GM23338 (cell line): Measurements from ENCODE around the gene ACOT2. TPM values are rescaled to one million over a fixed set of nuclear protein-coding genes. Genes with fewer than 3 reads are reported as not detected.

Source experiments
- ATAC-seq: fragments of 200-7000 bp; cut with Tn5 transposase; 3 replicates; pipeline ENCODE4 v1.9.1; 2020
- DNase-seq: peaks from one replicate; pipeline ENCODE4 v3.0.0-alpha.2; 2015; ENCODE audit warnings: low spot score
- H2AFZ ChIP-seq: fragments of 200-600 bp; sonication (generic); 2 replicates; pipeline ENCODE4 v1.8.0; 2016; ENCODE audit warnings: antibody characterized with exemption, mild to moderate bottlenecking, moderate library complexity
- H3F3A ChIP-seq: fragments of 200-600 bp; sonication (generic); replicated peaks from 2 replicates; pipeline ENCODE4 v1.8.0; 2017; ENCODE audit warnings: antibody characterized with exemption, mixed run types, low read depth
- H3K27ac ChIP-seq: fragments of 200-600 bp; sonication (generic); 2 replicates; pipeline ENCODE4 v1.6.1; 2016; ENCODE audit warnings: low read depth
- H3K27me3 ChIP-seq: fragments of 200-600 bp; sonication (generic); 2 replicates; pipeline ENCODE4 v1.8.0; 2016; ENCODE audit warnings: mild to moderate bottlenecking, mixed run types, moderate library complexity; ENCODE audit not compliant: insufficient read depth
- H3K36me3 ChIP-seq: fragments of 200-600 bp; sonication (generic); 2 replicates; pipeline ENCODE4 v1.8.0; 2016; ENCODE audit warnings: mild to moderate bottlenecking; ENCODE audit not compliant: insufficient read depth
- H3K4me1 ChIP-seq: fragments of 200-600 bp; sonication (generic); 2 replicates; pipeline ENCODE4 v1.8.0; 2016; ENCODE audit warnings: mild to moderate bottlenecking, moderate library complexity; ENCODE audit not compliant: insufficient read depth
- H3K4me2 ChIP-seq: fragments of 200-600 bp; sonication (generic); 2 replicates; pipeline ENCODE4 v1.7.1; 2017; ENCODE audit warnings: mixed run types
- H3K4me3 ChIP-seq: fragments of 200-600 bp; sonication (generic); 2 replicates; pipeline ENCODE4 v1.6.1; 2016; ENCODE audit warnings: mixed run types
- H3K79me2 ChIP-seq: fragments of 200-600 bp; sonication (generic); replicated peaks from 2 replicates; pipeline ENCODE4 v1.8.0; 2017; ENCODE audit warnings: mild to moderate bottlenecking; ENCODE audit not compliant: insufficient read depth
- H3K9me2 ChIP-seq: fragments of 200-600 bp; sonication (generic); 2 replicates; pipeline ENCODE4 v1.8.0; 2017; ENCODE audit not compliant: insufficient read depth
- H4K20me1 ChIP-seq: fragments of 200-600 bp; sonication (generic); replicated peaks from 2 replicates; pipeline ENCODE4 v1.8.0; 2017; ENCODE audit warnings: mild to moderate bottlenecking; ENCODE audit not compliant: insufficient read depth
- H3K27ac Mint-ChIP-seq: 2 replicates; pipeline ENCODE4 v1.8.0; 2020; ENCODE audit warnings: inconsistent platforms, mild to moderate bottlenecking, moderate library complexity, mixed read lengths
- H3K27me3 Mint-ChIP-seq: 3 replicates; pipeline ENCODE4 v1.8.0; 2022; ENCODE audit warnings: low read depth, mild to moderate bottlenecking, moderate library complexity, mixed read lengths, inconsistent platforms; ENCODE audit not compliant: insufficient read depth, poor library complexity
- H3K36me3 Mint-ChIP-seq: 3 replicates; pipeline ENCODE4 v1.8.0; 2021; ENCODE audit warnings: low read depth, mild to moderate bottlenecking, inconsistent platforms, moderate library complexity, mixed read lengths
- H3K4me1 Mint-ChIP-seq: 3 replicates; pipeline ENCODE4 v1.8.0; 2020; ENCODE audit warnings: mild to moderate bottlenecking, inconsistent platforms, mixed read lengths
- H3K4me3 Mint-ChIP-seq: 3 replicates; pipeline ENCODE4 v1.8.0; 2021; ENCODE audit warnings: moderate library complexity, mild to moderate bottlenecking, inconsistent platforms, mixed read lengths
- H3K9me3 Mint-ChIP-seq: 3 replicates; pipeline ENCODE4 v1.8.0; 2020; ENCODE audit warnings: moderate library complexity, mild to moderate bottlenecking, inconsistent platforms, mixed read lengths
- CREB1 ChIP-seq: fragments of 250-450 bp; sonication (Bioruptor Pico); IDR thresholded peaks from 2 replicates; pipeline ENCODE4 v1.5.0; 2020; ENCODE audit warnings: low read depth, mild to moderate bottlenecking, moderate library complexity
- EZH2 ChIP-seq: fragments of 200-600 bp; sonication (generic); IDR thresholded peaks from one replicate; pipeline ENCODE4 v1.8.0; 2017; ENCODE audit warnings: antibody characterized with exemption, mild to moderate bottlenecking, low read depth; ENCODE audit not compliant: unreplicated experiment
- NANOG ChIP-seq: IDR thresholded peaks from 2 replicates; pipeline ENCODE4 v1.6.1; 2016; ENCODE audit warnings: antibody characterized with exemption, borderline replicate concordance
- POLR2AphosphoS5 ChIP-seq: IDR thresholded peaks from 2 replicates; pipeline ENCODE4 v1.6.1; 2016; ENCODE audit warnings: antibody characterized with exemption, low read depth
- REST ChIP-seq: IDR thresholded peaks from one replicate; pipeline ENCODE4 v1.6.1; 2018; ENCODE audit warnings: antibody characterized with exemption; ENCODE audit not compliant: unreplicated experiment
- ZNF114 ChIP-seq: fragments of 250-450 bp; sonication (Bioruptor Pico); IDR thresholded peaks from 2 replicates; pipeline ENCODE4 v1.5.0; 2020; ENCODE audit warnings: mild to moderate bottlenecking, moderate library complexity
- ZNF331 ChIP-seq: fragments of 250-450 bp; sonication (Bioruptor Pico); IDR thresholded peaks from 2 replicates; pipeline ENCODE4 v1.5.0; 2020; ENCODE audit warnings: low read depth, mild to moderate bottlenecking, moderate library complexity
- polyA plus RNA-seq: library from polyadenylated mRNA; unstranded; fragments of >200 nt; fragmentation: Nextera tagmentation; extraction: Ambion mirVana; gene quantifications from 2 replicates; pipeline ENCODE4 v1.2.1, GENCODE V29; 2016
- total RNA-seq: library from RNA; depleted of rRNA; stranded (reverse); fragments of >200 nt; shearing (Covaris generic); gene quantifications from 2 replicates; pipeline ENCODE4 v1.2.3, GENCODE V29; 2014
- TF ChIP-seq, protein P1 (sequence below), 2 experiments: fragments of 200-600 bp in 1 of 2; sonication (generic) in 1 of 2; conservative IDR thresholded peaks; 2 replicates each; pipeline versions ENCODE4 v1.5.1 to v1.6.1; 2016 to 2017; ENCODE audit warnings: antibody characterized with exemption in 2 of 2, low read depth in 2 of 2, mild to moderate bottlenecking in 2 of 2, moderate library complexity in 1 of 2
- TF ChIP-seq, protein P2 (sequence below): IDR thresholded peaks from 2 replicates; pipeline ENCODE4 v1.6.1; 2016; ENCODE audit warnings: antibody characterized with exemption

ACOT2 gene
- total and polyA plus RNA-seq, 2 experiments from 2014 or later = 9.6 to 10.7 TPM

- TF ChIP-seq, protein P1, sequence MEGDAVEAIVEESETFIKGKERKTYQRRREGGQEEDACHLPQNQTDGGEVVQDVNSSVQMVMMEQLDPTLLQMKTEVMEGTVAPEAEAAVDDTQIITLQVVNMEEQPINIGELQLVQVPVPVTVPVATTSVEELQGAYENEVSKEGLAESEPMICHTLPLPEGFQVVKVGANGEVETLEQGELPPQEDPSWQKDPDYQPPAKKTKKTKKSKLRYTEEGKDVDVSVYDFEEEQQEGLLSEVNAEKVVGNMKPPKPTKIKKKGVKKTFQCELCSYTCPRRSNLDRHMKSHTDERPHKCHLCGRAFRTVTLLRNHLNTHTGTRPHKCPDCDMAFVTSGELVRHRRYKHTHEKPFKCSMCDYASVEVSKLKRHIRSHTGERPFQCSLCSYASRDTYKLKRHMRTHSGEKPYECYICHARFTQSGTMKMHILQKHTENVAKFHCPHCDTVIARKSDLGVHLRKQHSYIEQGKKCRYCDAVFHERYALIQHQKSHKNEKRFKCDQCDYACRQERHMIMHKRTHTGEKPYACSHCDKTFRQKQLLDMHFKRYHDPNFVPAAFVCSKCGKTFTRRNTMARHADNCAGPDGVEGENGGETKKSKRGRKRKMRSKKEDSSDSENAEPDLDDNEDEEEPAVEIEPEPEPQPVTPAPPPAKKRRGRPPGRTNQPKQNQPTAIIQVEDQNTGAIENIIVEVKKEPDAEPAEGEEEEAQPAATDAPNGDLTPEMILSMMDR (conservative IDR thresholded peaks at IDR 0.05; ENCODE audit: low read depth in 2 of 2) = no peak
- no peak for TF ChIP-seq CREB1 (CRISPR knock-in tag)
- TF ChIP-seq ZNF114 = no peak
These were observed 44.0 kb downstream of the ACOT2 start (continued) for GRCh38 chr14:73613046-73613383.

DNA sequence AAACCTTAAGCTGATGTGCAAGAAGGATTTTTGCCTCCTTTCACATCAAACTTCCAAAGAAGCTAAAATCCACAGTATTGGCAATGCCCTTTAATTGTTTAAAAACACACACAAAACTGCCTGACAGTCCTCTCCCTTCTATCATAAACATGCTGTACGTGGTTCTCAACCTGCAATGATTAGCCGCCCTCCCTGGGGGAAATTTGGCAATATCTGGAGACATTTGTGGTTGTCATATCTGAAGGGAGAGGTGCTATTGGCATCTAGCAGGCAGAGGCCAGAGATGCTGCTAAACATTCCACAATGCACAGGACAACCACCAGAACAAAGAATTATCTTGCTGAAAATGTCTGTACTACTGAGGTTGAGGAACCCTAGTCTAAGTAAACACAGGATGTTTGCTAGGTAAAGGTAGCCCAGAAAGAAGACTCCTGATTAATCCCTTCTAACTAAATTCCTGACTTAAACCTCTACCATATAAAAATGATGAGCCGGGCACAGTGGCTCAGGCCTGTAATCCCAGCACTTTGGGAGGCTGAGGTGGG is 44.5 kb downstream of the ACOT2 start:
- Histone ChIP-seq H3K27me3 (peaks cover 17% of the 10 kb centered on the region), H3K4me3 (peak overlapping the region; percentile 74), H4K20me1 (0 out of 2 replicates have a peak, but pooled peaks cover 3% of the 10 kb centered on the region), H2AFZ (peak overlapping the region; percentile 94), H3K27ac (no peak overlapping the region), H3F3A (peaks cover 8% of the 10 kb centered on the region; the same call in 1 of the 2 replicates), H3K79me2 (no peaks in the 10 kb centered on the region), H3K36me3 (no peaks in the 10 kb centered on the region), H3K4me2 (peak overlapping the region; percentile 81; the same call in 1 of the 2 replicates), H3K4me1 (peaks cover 7% of the 10 kb centered on the region; the same call in 1 of the 2 replicates), H3K9me2 (no peaks in the 10 kb centered on the region)
- no peak overlapping the region for H3K27ac Mint-ChIP-seq
- peak overlapping the region; percentile 85 for H3K4me3 Mint-ChIP-seq
- no peaks in the 10 kb centered on the region for H3K36me3 Mint-ChIP-seq
- H3K27me3 Mint-ChIP-seq = peaks cover 15% of the 10 kb centered on the region
- ATAC-seq (no peak), DNase-seq (no peak)
- peaks cover 7% of the 10 kb centered on the region for H3K4me1 Mint-ChIP-seq
- peaks cover under 1% of the 10 kb centered on the region; the same call in 2 of the 3 replicates for H3K9me3 Mint-ChIP-seq
- TF ChIP-seq POLR2AphosphoS5 = no peak
- TF ChIP-seq EZH2 = no peak
- no peak for TF ChIP-seq CREB1 (CRISPR knock-in tag)
- TF ChIP-seq, protein P2, sequence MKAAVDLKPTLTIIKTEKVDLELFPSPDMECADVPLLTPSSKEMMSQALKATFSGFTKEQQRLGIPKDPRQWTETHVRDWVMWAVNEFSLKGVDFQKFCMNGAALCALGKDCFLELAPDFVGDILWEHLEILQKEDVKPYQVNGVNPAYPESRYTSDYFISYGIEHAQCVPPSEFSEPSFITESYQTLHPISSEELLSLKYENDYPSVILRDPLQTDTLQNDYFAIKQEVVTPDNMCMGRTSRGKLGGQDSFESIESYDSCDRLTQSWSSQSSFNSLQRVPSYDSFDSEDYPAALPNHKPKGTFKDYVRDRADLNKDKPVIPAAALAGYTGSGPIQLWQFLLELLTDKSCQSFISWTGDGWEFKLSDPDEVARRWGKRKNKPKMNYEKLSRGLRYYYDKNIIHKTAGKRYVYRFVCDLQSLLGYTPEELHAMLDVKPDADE = no peak
- no peak for TF ChIP-seq ZNF331 (CRISPR knock-in tag)
- TF ChIP-seq, protein P1 (conservative IDR thresholded peaks at IDR 0.05; ENCODE audit: low read depth in 2 of 2) = no peak
- TF ChIP-seq REST = no peak
- TF ChIP-seq NANOG = no peak
- TF ChIP-seq ZNF114 = no peak
